ENCODE results near the gene IL17B. TPM values are rescaled to one million over a fixed set of nuclear protein-coding genes. Genes with fewer than 3 reads are reported as not detected.

The IL17B gene
- total RNA-seq, 1 experiment from 2014 or later, result not detected

GRCh38 chr5:149371296-149371962 is 7.7 kb downstream of the IL17B start:
- ChIA-PET POLR2A (interaction anchor here (0.5 kb wide), 1 partner anchor 120 kb away, joined by 4 read pairs; no protein-coding TSS in a partner anchor), CTCF (interaction anchor here (0.6 to 8.6 kb wide), 35 partner anchors 8 to 589 kb away, joined by 3 to 146 read pairs (median 5); partner anchors contain the start of genes IL17B, PCYOX1L and SLC26A2)
- DNase-seq (ENCODE audit: low spot score) (peak; percentile 79), ATAC-seq (peak; percentile 91)
- TF ChIP-seq, protein P1, sequence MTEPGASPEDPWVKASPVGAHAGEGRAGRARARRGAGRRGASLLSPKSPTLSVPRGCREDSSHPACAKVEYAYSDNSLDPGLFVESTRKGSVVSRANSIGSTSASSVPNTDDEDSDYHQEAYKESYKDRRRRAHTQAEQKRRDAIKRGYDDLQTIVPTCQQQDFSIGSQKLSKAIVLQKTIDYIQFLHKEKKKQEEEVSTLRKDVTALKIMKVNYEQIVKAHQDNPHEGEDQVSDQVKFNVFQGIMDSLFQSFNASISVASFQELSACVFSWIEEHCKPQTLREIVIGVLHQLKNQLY (CRISPR knock-in tag; IDR thresholded peaks at IDR 0.05), result no peak
- TF ChIP-seq, protein P2, sequence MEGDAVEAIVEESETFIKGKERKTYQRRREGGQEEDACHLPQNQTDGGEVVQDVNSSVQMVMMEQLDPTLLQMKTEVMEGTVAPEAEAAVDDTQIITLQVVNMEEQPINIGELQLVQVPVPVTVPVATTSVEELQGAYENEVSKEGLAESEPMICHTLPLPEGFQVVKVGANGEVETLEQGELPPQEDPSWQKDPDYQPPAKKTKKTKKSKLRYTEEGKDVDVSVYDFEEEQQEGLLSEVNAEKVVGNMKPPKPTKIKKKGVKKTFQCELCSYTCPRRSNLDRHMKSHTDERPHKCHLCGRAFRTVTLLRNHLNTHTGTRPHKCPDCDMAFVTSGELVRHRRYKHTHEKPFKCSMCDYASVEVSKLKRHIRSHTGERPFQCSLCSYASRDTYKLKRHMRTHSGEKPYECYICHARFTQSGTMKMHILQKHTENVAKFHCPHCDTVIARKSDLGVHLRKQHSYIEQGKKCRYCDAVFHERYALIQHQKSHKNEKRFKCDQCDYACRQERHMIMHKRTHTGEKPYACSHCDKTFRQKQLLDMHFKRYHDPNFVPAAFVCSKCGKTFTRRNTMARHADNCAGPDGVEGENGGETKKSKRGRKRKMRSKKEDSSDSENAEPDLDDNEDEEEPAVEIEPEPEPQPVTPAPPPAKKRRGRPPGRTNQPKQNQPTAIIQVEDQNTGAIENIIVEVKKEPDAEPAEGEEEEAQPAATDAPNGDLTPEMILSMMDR (IDR thresholded peaks at IDR 0.05), result peak; percentile 80
- Mint-ChIP-seq H3K27ac (no peak overlapping the region), H3K4me1 (peaks cover 15% of the 10 kb centered on the region), H3K27me3 (ENCODE audit: low read depth) (no peaks in the 10 kb centered on the region), H3K4me3 (no peak overlapping the region), H3K9me3 (no peaks in the 10 kb centered on the region), H3K36me3 (no peaks in the 10 kb centered on the region; the same call in 1 of the 2 replicates)

- POLR2A ChIA-PET, result no interaction called here
- no peak overlapping the region for H3K27ac Mint-ChIP-seq
- ATAC-seq, result no peak
These were observed 8.2 kb downstream of the IL17B start for GRCh38 chr5:149370878-149371277.

DNA sequence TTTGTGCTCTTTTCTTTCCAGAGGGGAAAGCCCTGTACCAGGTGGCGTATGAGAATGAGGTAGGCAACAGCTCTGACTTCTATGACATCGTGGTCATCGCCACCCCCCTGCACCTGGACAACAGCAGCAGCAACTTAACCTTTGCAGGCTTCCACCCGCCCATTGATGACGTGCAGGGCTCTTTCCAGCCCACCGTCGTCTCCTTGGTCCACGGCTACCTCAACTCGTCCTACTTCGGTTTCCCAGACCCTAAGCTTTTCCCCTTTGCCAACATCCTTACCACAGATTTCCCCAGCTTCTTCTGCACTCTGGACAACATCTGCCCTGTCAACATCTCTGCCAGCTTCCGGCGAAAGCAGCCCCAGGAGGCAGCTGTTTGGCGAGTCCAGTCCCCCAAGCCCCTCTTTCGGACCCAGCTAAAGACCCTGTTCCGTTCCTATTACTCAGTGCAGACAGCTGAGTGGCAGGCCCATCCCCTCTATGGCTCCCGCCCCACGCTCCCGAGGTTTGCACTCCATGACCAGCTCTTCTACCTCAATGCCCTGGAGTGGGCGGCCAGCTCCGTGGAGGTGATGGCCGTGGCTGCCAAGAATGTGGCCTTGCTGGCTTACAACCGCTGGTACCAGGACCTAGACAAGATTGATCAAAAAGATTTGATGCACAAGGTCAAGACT is 11.0 kb downstream of the IL17B start:
- Mint-ChIP-seq H3K9me3 (no peaks in the 10 kb centered on the region), H3K36me3 (no peaks in the 10 kb centered on the region; the same call in 1 of the 2 replicates), H3K4me3 (no peak overlapping the region), H3K4me1 (peaks cover 15% of the 10 kb centered on the region), H3K27me3 (ENCODE audit: low read depth) (no peaks in the 10 kb centered on the region), H3K27ac (no peak overlapping the region)
- ATAC-seq, result no peak
- no peak for TF ChIP-seq NFYB (CRISPR knock-in tag; conservative IDR thresholded peaks at IDR 0.05; ENCODE audit: low read depth)
- TF ChIP-seq ESRRA (CRISPR knock-in tag; IDR thresholded peaks at IDR 0.05; ENCODE audit: borderline replicate concordance), result no peak
- TF ChIP-seq CDX4 (CRISPR knock-in tag; IDR thresholded peaks at IDR 0.05; ENCODE audit: borderline replicate concordance), result no peak
- no peak for TF ChIP-seq E2F1 (CRISPR knock-in tag; IDR thresholded peaks at IDR 0.05)
- TF ChIP-seq ZNF138 (CRISPR knock-in tag; conservative IDR thresholded peaks at IDR 0.05), result no peak
- ChIA-PET POLR2A (interaction anchor here (1.0 to 1.5 kb wide), 2 partner anchors 10 to 18 kb away, joined by 3 to 5 read pairs; partner anchors contain the start of gene PCYOX1L), CTCF (interaction anchor here (0.5 to 8.6 kb wide), 55 partner anchors 9 to 251 kb away, joined by 3 to 146 read pairs (median 4); partner anchors contain the start of genes ARHGEF37, CSNK1A1, GRPEL2 and IL17B)
- no peak for DNase-seq (ENCODE audit: low spot score)

More at GRCh38 chr5:149370878-149371277, 8.2 kb downstream of the IL17B start:
- CTCF ChIA-PET, result interaction anchor here (0.7 to 8.6 kb wide), 22 partner anchors 8 to 590 kb away, joined by 3 to 146 read pairs (median 5); partner anchors contain the start of genes IL17B, PCYOX1L and SLC26A2
- H3K27me3 Mint-ChIP-seq (ENCODE audit: low read depth), result no peaks in the 10 kb centered on the region
- H3K36me3 Mint-ChIP-seq, result no peaks in the 10 kb centered on the region; the same call in 1 of the 2 replicates
- H3K9me3 Mint-ChIP-seq, result no peaks in the 10 kb centered on the region
- peaks cover 15% of the 10 kb centered on the region for H3K4me1 Mint-ChIP-seq
- TF ChIP-seq NFE2L1 (CRISPR knock-in tag; IDR thresholded peaks at IDR 0.05), result no peak
- TF ChIP-seq, protein P1 (CRISPR knock-in tag; IDR thresholded peaks at IDR 0.05), result no peak
- no peak for TF ChIP-seq JAZF1 (CRISPR knock-in tag; IDR thresholded peaks at IDR 0.05)
- TF ChIP-seq JUN (CRISPR knock-in tag; IDR thresholded peaks at IDR 0.05), result no peak
- TF ChIP-seq, protein P3, sequence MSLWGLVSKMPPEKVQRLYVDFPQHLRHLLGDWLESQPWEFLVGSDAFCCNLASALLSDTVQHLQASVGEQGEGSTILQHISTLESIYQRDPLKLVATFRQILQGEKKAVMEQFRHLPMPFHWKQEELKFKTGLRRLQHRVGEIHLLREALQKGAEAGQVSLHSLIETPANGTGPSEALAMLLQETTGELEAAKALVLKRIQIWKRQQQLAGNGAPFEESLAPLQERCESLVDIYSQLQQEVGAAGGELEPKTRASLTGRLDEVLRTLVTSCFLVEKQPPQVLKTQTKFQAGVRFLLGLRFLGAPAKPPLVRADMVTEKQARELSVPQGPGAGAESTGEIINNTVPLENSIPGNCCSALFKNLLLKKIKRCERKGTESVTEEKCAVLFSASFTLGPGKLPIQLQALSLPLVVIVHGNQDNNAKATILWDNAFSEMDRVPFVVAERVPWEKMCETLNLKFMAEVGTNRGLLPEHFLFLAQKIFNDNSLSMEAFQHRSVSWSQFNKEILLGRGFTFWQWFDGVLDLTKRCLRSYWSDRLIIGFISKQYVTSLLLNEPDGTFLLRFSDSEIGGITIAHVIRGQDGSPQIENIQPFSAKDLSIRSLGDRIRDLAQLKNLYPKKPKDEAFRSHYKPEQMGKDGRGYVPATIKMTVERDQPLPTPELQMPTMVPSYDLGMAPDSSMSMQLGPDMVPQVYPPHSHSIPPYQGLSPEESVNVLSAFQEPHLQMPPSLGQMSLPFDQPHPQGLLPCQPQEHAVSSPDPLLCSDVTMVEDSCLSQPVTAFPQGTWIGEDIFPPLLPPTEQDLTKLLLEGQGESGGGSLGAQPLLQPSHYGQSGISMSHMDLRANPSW (CRISPR knock-in tag; conservative IDR thresholded peaks at IDR 0.05; ENCODE audit: low read depth), result no peak
- TF ChIP-seq ZNF232 (CRISPR knock-in tag; IDR thresholded peaks at IDR 0.05), result no peak
- DNase-seq (ENCODE audit: low spot score), result no peak
- H3K4me3 Mint-ChIP-seq, result no peak overlapping the region
